ENCODE measurements around the gene SLC5A6.

SLC5A6 gene

GRCh38 chr2:27159271-27159670, 52.8 kb downstream of the SLC5A6 start:
- H3K36me3 ChIP-seq (ENCODE audit: control insufficient read depth in 2 of 2, insufficient read depth in 1 of 2, low read length in 2 of 2) = no peaks in the 10 kb centered on the region
- H3K9me3 ChIP-seq (ENCODE audit: control insufficient read depth, insufficient read depth, low read depth, low read length) = no peaks in the 10 kb centered on the region
- H3K4me3 ChIP-seq (ENCODE audit: low read depth, low read length) = no peak overlapping the region
- CTCF ChIA-PET = interaction anchor here (0.5 to 3.5 kb wide), 4 partner anchors 11 to 144 kb away, joined by 3 to 16 read pairs (median 4); no protein-coding TSS in a partner anchor
- no peaks in the 10 kb centered on the region for H3K4me1 ChIP-seq (ENCODE audit: control insufficient read depth, insufficient read depth, low read length)
- no peak overlapping the region for H3K27ac ChIP-seq (ENCODE audit: extremely low read depth, low read depth, low read length)
- TF ChIP-seq EGR2 (tag by site-specific recombination; IDR thresholded peaks at IDR 0.05; ENCODE audit: low read depth) (peak; percentile 65; the same call in 1 of the 2 replicates), ZFHX2 (tag by site-specific recombination; conservative IDR thresholded peaks at IDR 0.05) (peak; percentile 60), ZIC2 (tag by site-specific recombination; IDR thresholded peaks at IDR 0.05) (peak; percentile 48), ZBTB20 (tag by site-specific recombination; IDR thresholded peaks at IDR 0.05) (no peak)
- POLR2A ChIA-PET = interaction anchor here (0.5 kb wide), 1 partner anchor 121 kb away, joined by 3 read pairs; no protein-coding TSS in a partner anchor

- H3K4me1 ChIP-seq (ENCODE audit: control insufficient read depth, insufficient read depth, low read length) = no peaks in the 10 kb centered on the region
- no peak overlapping the region for H3K27ac ChIP-seq (ENCODE audit: extremely low read depth, low read depth, low read length)
- H3K9me3 ChIP-seq (ENCODE audit: control insufficient read depth, insufficient read depth, low read depth, low read length) = no peaks in the 10 kb centered on the region
- TF ChIP-seq KLF8 (tag by site-specific recombination; IDR thresholded peaks at IDR 0.05) = no peak
- no peak for TF ChIP-seq RBAK (tag by site-specific recombination; IDR thresholded peaks at IDR 0.05)
- no peak for TF ChIP-seq ZBTB21 (tag by site-specific recombination; IDR thresholded peaks at IDR 0.05)
- TF ChIP-seq PRDM1 (tag by site-specific recombination; IDR thresholded peaks at IDR 0.05) = no peak
- no peak for TF ChIP-seq ZNF837 (tag by site-specific recombination; IDR thresholded peaks at IDR 0.05)
- no peaks in the 10 kb centered on the region for H3K36me3 ChIP-seq (ENCODE audit: control insufficient read depth in 2 of 2, insufficient read depth in 1 of 2, low read length in 2 of 2)
- no peak overlapping the region for H3K4me3 ChIP-seq (ENCODE audit: low read depth, low read length)
- POLR2A ChIA-PET = no interaction called here
- CTCF ChIA-PET = interaction anchor here (1.8 to 3.5 kb wide), 2 partner anchors 8 to 11 kb away, joined by 6 to 16 read pairs; no protein-coding TSS in a partner anchor
Measured at GRCh38 chr2:27158468-27158867, 53.6 kb downstream of the SLC5A6 start.

GRCh38 chr2:27155069-27155520, 57.0 kb downstream of the SLC5A6 start:
- H3K36me3 ChIP-seq (ENCODE audit: control insufficient read depth in 2 of 2, insufficient read depth in 1 of 2, low read length in 2 of 2) = no peaks in the 10 kb centered on the region
- H3K4me3 ChIP-seq (ENCODE audit: low read depth, low read length) = no peak overlapping the region
- no peak overlapping the region for H3K27ac ChIP-seq (ENCODE audit: extremely low read depth, low read depth, low read length)
- H3K9me3 ChIP-seq (ENCODE audit: control insufficient read depth, insufficient read depth, low read depth, low read length) = no peaks in the 10 kb centered on the region
- ChIA-PET POLR2A (no interaction called here), CTCF (interaction anchor here (0.8 to 4.5 kb wide), 2 partner anchors 15 to 37 kb away, joined by 3 to 22 read pairs; no protein-coding TSS in a partner anchor)
- TF ChIP-seq ZNF670 (tag by site-specific recombination; IDR thresholded peaks at IDR 0.05; ENCODE audit: low read depth) (no peak), ZBTB49 (tag by site-specific recombination; IDR thresholded peaks at IDR 0.05; ENCODE audit: low read depth) (no peak), ZNF174 (tag by site-specific recombination; IDR thresholded peaks at IDR 0.05) (no peak), ZNF324 (tag by site-specific recombination; IDR thresholded peaks at IDR 0.05) (no peak), ZNF398 (tag by site-specific recombination; IDR thresholded peaks at IDR 0.05) (no peak), ZNF157 (tag by site-specific recombination; IDR thresholded peaks at IDR 0.05) (no peak), GLIS2 (tag by site-specific recombination; IDR thresholded peaks at IDR 0.05) (no peak)
- no peaks in the 10 kb centered on the region for H3K4me1 ChIP-seq (ENCODE audit: control insufficient read depth, insufficient read depth, low read length)
